KMS-11 (cell line): ENCODE measurements around the gene DPPA5.
"Not testable (repeated sequence)": the region's sequence is repeated elsewhere in the genome, so short reads cannot be mapped to it uniquely, and the experiment has no call there.

ENCODE experiments used
- H2AFZ ChIP-seq: fragments of 200-600 bp; sonication (generic); 2 replicates; pipeline ENCODE4 v1.6.1; 2016; ENCODE audit warnings: antibody characterized with exemption, mixed run types, low read depth
- H3K27ac ChIP-seq: fragments of 200-600 bp; sonication (generic); 2 replicates; pipeline ENCODE4 v1.6.1; 2016; ENCODE audit warnings: mild to moderate bottlenecking, mixed run types
- H3K27me3 ChIP-seq: fragments of 200-600 bp; sonication (generic); 2 replicates; pipeline ENCODE4 v1.6.1; 2017; ENCODE audit warnings: mild to moderate bottlenecking, low read depth, mixed run types, moderate library complexity; ENCODE audit not compliant: insufficient read depth
- H3K36me3 ChIP-seq: fragments of 200-600 bp; sonication (generic); 2 replicates; pipeline ENCODE4 v1.6.1; 2017; ENCODE audit warnings: mild to moderate bottlenecking, mixed run types; ENCODE audit not compliant: insufficient read depth
- H3K4me1 ChIP-seq: fragments of 200-600 bp; sonication (generic); 2 replicates; pipeline ENCODE4 v1.6.1; 2016; ENCODE audit warnings: mild to moderate bottlenecking, low read depth, mixed run types; ENCODE audit not compliant: poor library complexity, severe bottlenecking
- H3K4me2 ChIP-seq: fragments of 200-600 bp; sonication (generic); 2 replicates; pipeline ENCODE4 v1.7.0; 2016; ENCODE audit warnings: mild to moderate bottlenecking, mixed run types
- H3K4me3 ChIP-seq: fragments of 200-600 bp; sonication (generic); IDR thresholded peaks from 2 replicates; pipeline ENCODE4 v1.6.1; 2017; ENCODE audit warnings: low read depth, low read length, mixed read lengths; ENCODE audit not compliant: insufficient read depth
- H3K79me2 ChIP-seq: fragments of 200-600 bp; sonication (generic); 2 replicates; pipeline ENCODE4 v1.6.1; 2016; ENCODE audit warnings: low read depth, mixed run types; ENCODE audit not compliant: insufficient read depth
- H3K9ac ChIP-seq: fragments of 200-600 bp; sonication (generic); 2 replicates; pipeline ENCODE4 v1.6.1; 2016; ENCODE audit warnings: mild to moderate bottlenecking, mixed run types
- H4K20me1 ChIP-seq: fragments of 200-600 bp; sonication (generic); 2 replicates; pipeline ENCODE4 v1.6.1; 2016; ENCODE audit warnings: mild to moderate bottlenecking, mixed run types; ENCODE audit not compliant: insufficient read depth
- TF ChIP-seq, protein P1 (sequence below): fragments of 200-600 bp; sonication (generic); conservative IDR thresholded peaks from 2 replicates; pipeline ENCODE4 v1.6.1; 2017; ENCODE audit warnings: low read depth, mild to moderate bottlenecking, antibody characterized with exemption, low read length, moderate library complexity, mixed read lengths

The DPPA5 gene

GRCh38 chr6:73314577-73315492 is 39.2 kb downstream of the DPPA5 start:
- Histone ChIP-seq H3K4me1 (peaks cover 3% of the 10 kb centered on the region), H3K27me3 (no peaks in the 10 kb centered on the region), H3K9ac (no peak overlapping the region), H3K27ac (no peak overlapping the region), H3K4me2 (no peak overlapping the region), H4K20me1 (no peaks in the 10 kb centered on the region), H3K36me3 (no peaks in the 10 kb centered on the region), H2AFZ (no peak overlapping the region), H3K4me3 (no peak overlapping the region), H3K79me2 (no peaks in the 10 kb centered on the region; the same call in 1 of the 2 replicates)
- TF ChIP-seq, protein P1, sequence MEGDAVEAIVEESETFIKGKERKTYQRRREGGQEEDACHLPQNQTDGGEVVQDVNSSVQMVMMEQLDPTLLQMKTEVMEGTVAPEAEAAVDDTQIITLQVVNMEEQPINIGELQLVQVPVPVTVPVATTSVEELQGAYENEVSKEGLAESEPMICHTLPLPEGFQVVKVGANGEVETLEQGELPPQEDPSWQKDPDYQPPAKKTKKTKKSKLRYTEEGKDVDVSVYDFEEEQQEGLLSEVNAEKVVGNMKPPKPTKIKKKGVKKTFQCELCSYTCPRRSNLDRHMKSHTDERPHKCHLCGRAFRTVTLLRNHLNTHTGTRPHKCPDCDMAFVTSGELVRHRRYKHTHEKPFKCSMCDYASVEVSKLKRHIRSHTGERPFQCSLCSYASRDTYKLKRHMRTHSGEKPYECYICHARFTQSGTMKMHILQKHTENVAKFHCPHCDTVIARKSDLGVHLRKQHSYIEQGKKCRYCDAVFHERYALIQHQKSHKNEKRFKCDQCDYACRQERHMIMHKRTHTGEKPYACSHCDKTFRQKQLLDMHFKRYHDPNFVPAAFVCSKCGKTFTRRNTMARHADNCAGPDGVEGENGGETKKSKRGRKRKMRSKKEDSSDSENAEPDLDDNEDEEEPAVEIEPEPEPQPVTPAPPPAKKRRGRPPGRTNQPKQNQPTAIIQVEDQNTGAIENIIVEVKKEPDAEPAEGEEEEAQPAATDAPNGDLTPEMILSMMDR = no peak

- Histone ChIP-seq H3K79me2 (peaks cover 30% of the 10 kb centered on the region), H3K27ac (peak overlapping the region; percentile 78), H3K4me1 (peaks cover 25% of the 10 kb centered on the region), H3K9ac (peak overlapping the region; percentile 93), H3K4me2 (peak overlapping the region; percentile 93), H2AFZ (peak overlapping the region; percentile 99)
- H4K20me1 ChIP-seq, H3K4me3 ChIP-seq, H3K27me3 ChIP-seq, H3K36me3 ChIP-seq: not testable (repeated sequence)
Measured at GRCh38 chr6:73310503-73310845, 43.6 kb downstream of the DPPA5 start.

DNA sequence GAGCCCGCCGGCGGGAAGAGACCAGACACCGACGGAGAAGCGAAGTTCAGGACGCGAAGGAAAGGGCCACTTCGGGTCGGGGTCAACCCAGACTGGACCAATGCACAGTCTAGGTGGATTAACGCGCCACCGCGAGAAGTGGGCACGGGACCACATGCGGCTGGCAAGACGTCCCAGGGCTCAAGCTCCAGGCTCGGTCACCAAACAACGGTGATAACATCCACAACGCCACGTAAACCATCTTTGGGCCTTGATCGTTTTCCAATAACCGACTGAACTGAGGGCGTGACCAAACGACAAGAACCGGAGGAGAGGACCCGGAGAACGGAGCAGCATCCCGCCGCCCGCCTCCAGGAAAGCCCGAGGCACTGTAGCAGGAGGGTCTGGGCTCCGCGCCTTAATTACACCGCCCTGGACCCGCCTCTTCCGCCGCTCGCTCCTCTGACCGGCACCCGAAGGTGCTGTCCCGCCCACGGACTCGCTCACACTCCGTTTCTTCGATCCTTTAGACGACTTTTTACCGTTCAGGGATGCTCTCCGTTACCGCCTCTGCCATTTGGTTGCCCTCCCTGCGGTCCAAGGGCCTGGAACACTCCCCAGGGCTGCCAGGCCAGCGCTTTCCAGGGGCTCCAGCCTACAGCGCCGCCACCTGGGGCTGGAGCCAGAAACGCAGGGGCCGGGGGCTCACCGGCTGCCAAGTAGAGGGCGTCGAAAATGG is 44.1 kb downstream of the DPPA5 start:
- Histone ChIP-seq H3K4me2 (peak overlapping the region; percentile 93), H3K4me1 (peaks cover 29% of the 10 kb centered on the region), H4K20me1 (no peaks in the 10 kb centered on the region), H3K79me2 (peaks cover 30% of the 10 kb centered on the region), H3K27ac (peak overlapping the region; percentile 78), H3K9ac (peak overlapping the region; percentile 93), H3K4me3 (no peak overlapping the region), H2AFZ (peak overlapping the region; percentile 99), H3K36me3 (no peaks in the 10 kb centered on the region), H3K27me3 (no peaks in the 10 kb centered on the region)
- TF ChIP-seq, protein P1 = peak; percentile 67

- peaks cover 30% of the 10 kb centered on the region for H3K79me2 ChIP-seq
- peak overlapping the region; percentile 99 for H2AFZ ChIP-seq
- H3K4me2 ChIP-seq = peak overlapping the region; percentile 93
- no peaks in the 10 kb centered on the region for H3K36me3 ChIP-seq
- TF ChIP-seq, protein P1 = no peak
- H3K4me1 ChIP-seq = peaks cover 33% of the 10 kb centered on the region
- no peak overlapping the region for H3K4me3 ChIP-seq
- peak overlapping the region; percentile 93 for H3K9ac ChIP-seq
- peak overlapping the region; percentile 78 for H3K27ac ChIP-seq
- H3K27me3 ChIP-seq = no peaks in the 10 kb centered on the region
- H4K20me1 ChIP-seq = no peaks in the 10 kb centered on the region
Measured at GRCh38 chr6:73309535-73309784, 44.6 kb downstream of the DPPA5 start.
